HepG2 (cell line): ENCODE results near the gene AMBRA1. TPM values are rescaled to one million over a fixed set of nuclear protein-coding genes. Genes with fewer than 3 reads are reported as not detected.

ENCODE experiments used
- FOSL1 ChIP-seq: sonication (generic); formaldehyde crosslinking; IDR thresholded peaks from 2 replicates; pipeline ENCODE4 v1.9.0; 2021; ENCODE audit warnings: missing genetic modification reagents, borderline replicate concordance
- HNRNPL ChIP-seq: fragments of 200-400 bp; formaldehyde crosslinking; IDR thresholded peaks from 2 replicates; pipeline ENCODE4 v1.6.1; 2017; ENCODE audit warnings: mild to moderate bottlenecking, low read depth, low read length
- KDM5B ChIP-seq: sonication (generic); formaldehyde crosslinking; IDR thresholded peaks from 2 replicates; pipeline ENCODE4 v1.4.0; 2020; ENCODE audit warnings: missing genetic modification reagents, mild to moderate bottlenecking, borderline replicate concordance
- MXD4 ChIP-seq: IDR thresholded peaks from 2 replicates; pipeline ENCODE4 v1.6.1; 2016; ENCODE audit warnings: mild to moderate bottlenecking, missing biosample characterization, missing genetic modification reagents
- NFKB2 ChIP-seq: sonication (generic); formaldehyde crosslinking; IDR thresholded peaks from 2 replicates; pipeline ENCODE4 v1.4.0; 2020; ENCODE audit warnings: missing genetic modification reagents, borderline replicate concordance
- PCBP1 ChIP-seq: fragments of 200-400 bp; formaldehyde crosslinking; IDR thresholded peaks from 2 replicates; pipeline ENCODE4 v1.6.1; 2017; ENCODE audit warnings: mild to moderate bottlenecking, low read depth, low read length, borderline replicate concordance
- PITX1 ChIP-seq: sonication (generic); formaldehyde crosslinking; IDR thresholded peaks from 2 replicates; pipeline ENCODE4 v1.5.1; 2020; ENCODE audit warnings: mild to moderate bottlenecking, missing genetic modification reagents
- PPARG ChIP-seq: conservative IDR thresholded peaks from 2 replicates; pipeline ENCODE4 v1.6.1; 2016; ENCODE audit warnings: missing biosample characterization, missing genetic modification reagents
- SSRP1 ChIP-seq: IDR thresholded peaks from 2 replicates; pipeline ENCODE4 v1.6.1; 2016; ENCODE audit warnings: control low read depth
- YY1 ChIP-seq: IDR thresholded peaks from 2 replicates; pipeline ENCODE4 v1.6.1; 2011; ENCODE audit warnings: low read length, low read depth, moderate library complexity, mild to moderate bottlenecking; ENCODE audit not compliant: insufficient read depth, insufficient replicate concordance
- ZFYVE20 ChIP-seq: sonication (generic); formaldehyde crosslinking; IDR thresholded peaks from 2 replicates; pipeline ENCODE4 v1.8.0; 2023; ENCODE audit warnings: low read depth, mild to moderate bottlenecking, moderate library complexity, missing genetic modification reagents, borderline replicate concordance
- ZKSCAN8 ChIP-seq: IDR thresholded peaks from 2 replicates; pipeline ENCODE4 v1.6.1; 2016; ENCODE audit warnings: borderline replicate concordance, missing genetic modification reagents, missing compliant biosample characterization
- ZNF296 ChIP-seq: sonication (generic); formaldehyde crosslinking; conservative IDR thresholded peaks from 2 replicates; pipeline ENCODE4 v1.5.0; 2020; ENCODE audit warnings: mild to moderate bottlenecking, missing genetic modification reagents
- ZNF614 ChIP-seq: IDR thresholded peaks from 2 replicates; pipeline ENCODE4 v1.6.1; 2018; ENCODE audit warnings: missing biosample characterization, missing genetic modification reagents, inconsistent platforms, borderline replicate concordance
- polyA plus RNA-seq, 8 experiments: library from polyadenylated mRNA; depleted of rRNA in 3 of 8; stranded (reverse) in 7 of 8; unstranded in 1 of 8; fragments of >200 nt; fragmentation: Illumina TruSeq in 4 of 8; extraction: Trizol in 4 of 8; gene quantifications; 2 replicates each; pipeline versions ENCODE4 v1.2.1 to v1.2.3, GENCODE V29; 2011 to 2016; ENCODE audit warnings: low read depth in 4 of 8, missing spikeins in 1 of 8, mixed read lengths in 1 of 8; ENCODE audit not compliant: insufficient read depth in 1 of 8
- total RNA-seq, 5 experiments: library from RNA; depleted of rRNA; stranded (reverse); fragments of >200 nt; fragmentation: Illumina TruSeq; extraction: Trizol; gene quantifications; 2 replicates each; pipeline ENCODE4 v1.2.3, GENCODE V29; 2016; ENCODE audit warnings: low read depth in 1 of 5
- TF ChIP-seq, protein P1 (sequence below): sonication (generic); formaldehyde crosslinking; IDR thresholded peaks from 2 replicates; pipeline ENCODE4 v1.5.0; 2020; ENCODE audit warnings: mild to moderate bottlenecking, low read depth, missing genetic modification reagents, borderline replicate concordance
- TF ChIP-seq, protein P2 (sequence below): sonication (generic); formaldehyde crosslinking; IDR thresholded peaks from 2 replicates; pipeline ENCODE4 v1.4.0; 2020; ENCODE audit warnings: low read depth, missing genetic modification reagents
- TF ChIP-seq, protein P3 (sequence below): sonication (generic); formaldehyde crosslinking; IDR thresholded peaks from 2 replicates; pipeline ENCODE4 v1.8.0; 2022; ENCODE audit warnings: low read depth, missing genetic modification reagents
- TF ChIP-seq, protein P4 (sequence below): sonication (generic); formaldehyde crosslinking; IDR thresholded peaks from 2 replicates; pipeline ENCODE4 v1.4.0; 2020; ENCODE audit warnings: low read depth, mild to moderate bottlenecking, missing genetic modification reagents
- TF ChIP-seq, protein P5 (sequence below): IDR thresholded peaks from 2 replicates; pipeline ENCODE4 v1.6.1; 2016; ENCODE audit warnings: missing compliant biosample characterization, missing genetic modification reagents, borderline replicate concordance

The AMBRA1 gene
- total and polyA plus RNA-seq, 2 of the 13 experiments (the other 11 are each of a cell fraction or from before 2014, with no cell fraction given): 15.7 to 26.0 TPM

DNA sequence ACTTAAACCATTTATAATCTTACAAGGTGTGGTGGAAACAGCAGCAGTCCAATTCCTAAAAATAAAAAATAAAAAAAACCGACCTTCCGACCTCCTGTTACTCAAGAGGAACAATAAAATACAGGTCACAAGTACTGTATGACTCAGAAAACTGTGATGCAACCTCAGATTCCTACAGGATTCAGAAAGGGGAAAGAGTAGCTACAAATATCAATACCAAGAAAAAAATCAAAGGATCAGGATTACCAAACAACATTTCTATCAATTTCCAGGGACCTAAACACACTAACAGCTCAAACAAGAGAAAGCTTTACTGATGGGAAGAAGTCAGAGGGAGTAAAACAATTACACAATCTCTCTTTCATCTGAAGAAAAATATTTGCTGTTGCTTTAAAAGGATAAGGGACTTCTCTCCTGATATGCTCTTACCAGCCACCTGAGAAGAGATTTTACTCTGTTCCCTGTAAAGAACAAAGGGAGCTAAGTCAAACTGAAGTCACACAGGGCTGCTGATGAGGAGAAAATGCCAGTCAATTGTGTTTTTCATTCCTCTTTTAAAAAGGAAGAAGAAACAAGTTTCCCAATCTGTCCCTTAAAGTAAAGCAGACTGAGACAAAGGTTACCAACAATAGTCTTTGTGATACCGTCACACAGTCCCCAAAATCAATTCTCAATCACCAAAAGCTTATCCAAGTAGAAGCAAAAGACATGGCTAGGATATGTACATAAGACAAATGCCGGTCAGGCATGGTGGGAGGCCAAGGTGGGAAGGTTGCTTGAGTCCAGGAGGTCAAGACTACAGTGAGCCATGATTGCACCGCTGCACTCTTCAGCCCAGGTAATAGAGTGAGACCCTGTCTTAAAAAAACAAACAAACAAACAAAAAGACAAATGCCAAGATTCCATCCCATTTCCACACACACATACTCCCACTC is 39.3 kb downstream of the AMBRA1 start (continued):
- TF ChIP-seq MXD4: no peak
- TF ChIP-seq, protein P1, sequence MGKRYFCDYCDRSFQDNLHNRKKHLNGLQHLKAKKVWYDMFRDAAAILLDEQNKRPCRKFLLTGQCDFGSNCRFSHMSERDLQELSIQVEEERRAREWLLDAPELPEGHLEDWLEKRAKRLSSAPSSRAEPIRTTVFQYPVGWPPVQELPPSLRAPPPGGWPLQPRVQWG (CRISPR knock-in tag): no peak
- no peak for TF ChIP-seq HNRNPL
- peak; percentile 71; the same call in 1 of the 2 replicates for TF ChIP-seq PPARG (CRISPR knock-in tag)
- no peak for TF ChIP-seq ZFYVE20 (CRISPR knock-in tag)
- no peak; the same call in 1 of the 2 replicates for TF ChIP-seq ZNF614 (CRISPR knock-in tag)
- TF ChIP-seq KDM5B: no peak
- TF ChIP-seq NFKB2: no peak
- TF ChIP-seq YY1: no peak
- peak; percentile 76 for TF ChIP-seq SSRP1 (CRISPR knock-in tag)
- no peak for TF ChIP-seq ZKSCAN8 (CRISPR knock-in tag)
- TF ChIP-seq, protein P2, sequence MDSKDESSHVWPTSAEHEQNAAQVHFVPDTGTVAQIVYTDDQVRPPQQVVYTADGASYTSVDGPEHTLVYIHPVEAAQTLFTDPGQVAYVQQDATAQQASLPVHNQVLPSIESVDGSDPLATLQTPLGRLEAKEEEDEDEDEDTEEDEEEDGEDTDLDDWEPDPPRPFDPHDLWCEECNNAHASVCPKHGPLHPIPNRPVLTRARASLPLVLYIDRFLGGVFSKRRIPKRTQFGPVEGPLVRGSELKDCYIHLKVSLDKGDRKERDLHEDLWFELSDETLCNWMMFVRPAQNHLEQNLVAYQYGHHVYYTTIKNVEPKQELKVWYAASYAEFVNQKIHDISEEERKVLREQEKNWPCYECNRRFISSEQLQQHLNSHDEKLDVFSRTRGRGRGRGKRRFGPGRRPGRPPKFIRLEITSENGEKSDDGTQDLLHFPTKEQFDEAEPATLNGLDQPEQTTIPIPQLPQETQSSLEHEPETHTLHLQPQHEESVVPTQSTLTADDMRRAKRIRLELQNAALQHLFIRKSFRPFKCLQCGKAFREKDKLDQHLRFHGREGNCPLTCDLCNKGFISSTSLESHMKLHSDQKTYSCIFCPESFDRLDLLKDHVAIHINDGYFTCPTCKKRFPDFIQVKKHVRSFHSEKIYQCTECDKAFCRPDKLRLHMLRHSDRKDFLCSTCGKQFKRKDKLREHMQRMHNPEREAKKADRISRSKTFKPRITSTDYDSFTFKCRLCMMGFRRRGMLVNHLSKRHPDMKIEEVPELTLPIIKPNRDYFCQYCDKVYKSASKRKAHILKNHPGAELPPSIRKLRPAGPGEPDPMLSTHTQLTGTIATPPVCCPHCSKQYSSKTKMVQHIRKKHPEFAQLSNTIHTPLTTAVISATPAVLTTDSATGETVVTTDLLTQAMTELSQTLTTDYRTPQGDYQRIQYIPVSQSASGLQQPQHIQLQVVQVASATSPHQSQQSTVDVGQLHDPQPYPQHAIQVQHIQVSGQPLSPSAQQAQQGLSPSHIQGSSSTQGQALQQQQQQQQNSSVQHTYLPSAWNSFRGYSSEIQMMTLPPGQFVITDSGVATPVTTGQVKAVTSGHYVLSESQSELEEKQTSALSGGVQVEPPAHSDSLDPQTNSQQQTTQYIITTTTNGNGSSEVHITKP (CRISPR knock-in tag): peak; percentile 14; the same call in 1 of the 2 replicates
- TF ChIP-seq, protein P3, sequence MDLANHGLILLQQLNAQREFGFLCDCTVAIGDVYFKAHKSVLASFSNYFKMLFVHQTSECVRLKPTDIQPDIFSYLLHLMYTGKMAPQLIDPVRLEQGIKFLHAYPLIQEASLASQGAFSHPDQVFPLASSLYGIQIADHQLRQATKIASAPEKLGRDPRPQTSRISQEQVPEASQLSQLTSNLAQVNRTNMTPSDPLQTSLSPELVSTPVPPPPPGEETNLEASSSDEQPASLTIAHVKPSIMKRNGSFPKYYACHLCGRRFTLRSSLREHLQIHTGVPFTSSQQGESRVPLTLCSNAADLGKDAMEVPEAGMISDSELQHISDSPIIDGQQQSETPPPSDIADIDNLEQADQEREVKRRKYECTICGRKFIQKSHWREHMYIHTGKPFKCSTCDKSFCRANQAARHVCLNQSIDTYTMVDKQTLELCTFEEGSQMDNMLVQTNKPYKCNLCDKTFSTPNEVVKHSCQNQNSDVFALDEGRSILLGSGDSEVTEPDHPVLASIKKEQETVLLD: no peak
- TF ChIP-seq ZNF296: no peak
- TF ChIP-seq, protein P4, sequence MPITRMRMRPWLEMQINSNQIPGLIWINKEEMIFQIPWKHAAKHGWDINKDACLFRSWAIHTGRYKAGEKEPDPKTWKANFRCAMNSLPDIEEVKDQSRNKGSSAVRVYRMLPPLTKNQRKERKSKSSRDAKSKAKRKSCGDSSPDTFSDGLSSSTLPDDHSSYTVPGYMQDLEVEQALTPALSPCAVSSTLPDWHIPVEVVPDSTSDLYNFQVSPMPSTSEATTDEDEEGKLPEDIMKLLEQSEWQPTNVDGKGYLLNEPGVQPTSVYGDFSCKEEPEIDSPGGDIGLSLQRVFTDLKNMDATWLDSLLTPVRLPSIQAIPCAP: no peak
- TF ChIP-seq FOSL1: peak; percentile 98
- TF ChIP-seq PITX1: peak; percentile 98
- TF ChIP-seq, protein P5, sequence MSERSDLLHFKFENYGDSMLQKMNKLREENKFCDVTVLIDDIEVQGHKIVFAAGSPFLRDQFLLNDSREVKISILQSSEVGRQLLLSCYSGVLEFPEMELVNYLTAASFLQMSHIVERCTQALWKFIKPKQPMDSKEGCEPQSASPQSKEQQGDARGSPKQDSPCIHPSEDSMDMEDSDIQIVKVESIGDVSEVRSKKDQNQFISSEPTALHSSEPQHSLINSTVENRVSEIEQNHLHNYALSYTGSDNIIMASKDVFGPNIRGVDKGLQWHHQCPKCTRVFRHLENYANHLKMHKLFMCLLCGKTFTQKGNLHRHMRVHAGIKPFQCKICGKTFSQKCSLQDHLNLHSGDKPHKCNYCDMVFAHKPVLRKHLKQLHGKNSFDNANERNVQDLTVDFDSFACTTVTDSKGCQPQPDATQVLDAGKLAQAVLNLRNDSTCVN (CRISPR knock-in tag): no peak
- TF ChIP-seq PCBP1: no peak
